GM23338 (cell line): ENCODE results near the gene ARHGAP32. TPM values are rescaled to one million over a fixed set of nuclear protein-coding genes. Genes with fewer than 3 reads are reported as not detected.
"Not testable (repeated sequence)": the region's sequence is repeated elsewhere in the genome, so short reads cannot be mapped to it uniquely, and the experiment has no call there.

Experiments used
- ATAC-seq: fragments of 200-7000 bp; cut with Tn5 transposase; 3 replicates; pipeline ENCODE4 v1.9.1; 2020
- DNase-seq: peaks from one replicate; pipeline ENCODE4 v3.0.0-alpha.2; 2015; ENCODE audit warnings: low spot score
- H2AFZ ChIP-seq: fragments of 200-600 bp; sonication (generic); 2 replicates; pipeline ENCODE4 v1.8.0; 2016; ENCODE audit warnings: antibody characterized with exemption, mild to moderate bottlenecking, moderate library complexity
- H3F3A ChIP-seq: fragments of 200-600 bp; sonication (generic); replicated peaks from 2 replicates; pipeline ENCODE4 v1.8.0; 2017; ENCODE audit warnings: antibody characterized with exemption, mixed run types, low read depth
- H3K27ac ChIP-seq: fragments of 200-600 bp; sonication (generic); 2 replicates; pipeline ENCODE4 v1.6.1; 2016; ENCODE audit warnings: low read depth
- H3K27me3 ChIP-seq: fragments of 200-600 bp; sonication (generic); 2 replicates; pipeline ENCODE4 v1.8.0; 2016; ENCODE audit warnings: mild to moderate bottlenecking, mixed run types, moderate library complexity; ENCODE audit not compliant: insufficient read depth
- H3K36me3 ChIP-seq: fragments of 200-600 bp; sonication (generic); 2 replicates; pipeline ENCODE4 v1.8.0; 2016; ENCODE audit warnings: mild to moderate bottlenecking; ENCODE audit not compliant: insufficient read depth
- H3K4me1 ChIP-seq: fragments of 200-600 bp; sonication (generic); 2 replicates; pipeline ENCODE4 v1.8.0; 2016; ENCODE audit warnings: mild to moderate bottlenecking, moderate library complexity; ENCODE audit not compliant: insufficient read depth
- H3K4me2 ChIP-seq: fragments of 200-600 bp; sonication (generic); 2 replicates; pipeline ENCODE4 v1.7.1; 2017; ENCODE audit warnings: mixed run types
- H3K4me3 ChIP-seq: fragments of 200-600 bp; sonication (generic); 2 replicates; pipeline ENCODE4 v1.6.1; 2016; ENCODE audit warnings: mixed run types
- H3K79me2 ChIP-seq: fragments of 200-600 bp; sonication (generic); replicated peaks from 2 replicates; pipeline ENCODE4 v1.8.0; 2017; ENCODE audit warnings: mild to moderate bottlenecking; ENCODE audit not compliant: insufficient read depth
- H3K9me2 ChIP-seq: fragments of 200-600 bp; sonication (generic); 2 replicates; pipeline ENCODE4 v1.8.0; 2017; ENCODE audit not compliant: insufficient read depth
- H4K20me1 ChIP-seq: fragments of 200-600 bp; sonication (generic); replicated peaks from 2 replicates; pipeline ENCODE4 v1.8.0; 2017; ENCODE audit warnings: mild to moderate bottlenecking; ENCODE audit not compliant: insufficient read depth
- H3K27ac Mint-ChIP-seq: 2 replicates; pipeline ENCODE4 v1.8.0; 2020; ENCODE audit warnings: inconsistent platforms, mild to moderate bottlenecking, moderate library complexity, mixed read lengths
- H3K27me3 Mint-ChIP-seq: 3 replicates; pipeline ENCODE4 v1.8.0; 2022; ENCODE audit warnings: low read depth, mild to moderate bottlenecking, moderate library complexity, mixed read lengths, inconsistent platforms; ENCODE audit not compliant: insufficient read depth, poor library complexity
- H3K36me3 Mint-ChIP-seq: 3 replicates; pipeline ENCODE4 v1.8.0; 2021; ENCODE audit warnings: low read depth, mild to moderate bottlenecking, inconsistent platforms, moderate library complexity, mixed read lengths
- H3K4me1 Mint-ChIP-seq: 3 replicates; pipeline ENCODE4 v1.8.0; 2020; ENCODE audit warnings: mild to moderate bottlenecking, inconsistent platforms, mixed read lengths
- H3K4me3 Mint-ChIP-seq: 3 replicates; pipeline ENCODE4 v1.8.0; 2021; ENCODE audit warnings: moderate library complexity, mild to moderate bottlenecking, inconsistent platforms, mixed read lengths
- H3K9me3 Mint-ChIP-seq: 3 replicates; pipeline ENCODE4 v1.8.0; 2020; ENCODE audit warnings: moderate library complexity, mild to moderate bottlenecking, inconsistent platforms, mixed read lengths
- CREB1 ChIP-seq: fragments of 250-450 bp; sonication (Bioruptor Pico); IDR thresholded peaks from 2 replicates; pipeline ENCODE4 v1.5.0; 2020; ENCODE audit warnings: low read depth, mild to moderate bottlenecking, moderate library complexity
- EZH2 ChIP-seq: fragments of 200-600 bp; sonication (generic); IDR thresholded peaks from one replicate; pipeline ENCODE4 v1.8.0; 2017; ENCODE audit warnings: antibody characterized with exemption, mild to moderate bottlenecking, low read depth; ENCODE audit not compliant: unreplicated experiment
- EZH2phosphoT487 ChIP-seq: fragments of 200-600 bp; sonication (generic); IDR thresholded peaks from one replicate; pipeline ENCODE4 v1.8.1; 2018; ENCODE audit warnings: antibody characterized with exemption; ENCODE audit not compliant: unreplicated experiment
- JUNB ChIP-seq: IDR thresholded peaks from one replicate; pipeline ENCODE4 v1.6.1; 2016; ENCODE audit warnings: antibody characterized with exemption; ENCODE audit not compliant: unreplicated experiment
- NANOG ChIP-seq: IDR thresholded peaks from 2 replicates; pipeline ENCODE4 v1.6.1; 2016; ENCODE audit warnings: antibody characterized with exemption, borderline replicate concordance
- POLR2AphosphoS5 ChIP-seq: IDR thresholded peaks from 2 replicates; pipeline ENCODE4 v1.6.1; 2016; ENCODE audit warnings: antibody characterized with exemption, low read depth
- ZNF114 ChIP-seq: fragments of 250-450 bp; sonication (Bioruptor Pico); IDR thresholded peaks from 2 replicates; pipeline ENCODE4 v1.5.0; 2020; ENCODE audit warnings: mild to moderate bottlenecking, moderate library complexity
- ZNF331 ChIP-seq: fragments of 250-450 bp; sonication (Bioruptor Pico); IDR thresholded peaks from 2 replicates; pipeline ENCODE4 v1.5.0; 2020; ENCODE audit warnings: low read depth, mild to moderate bottlenecking, moderate library complexity
- polyA plus RNA-seq: library from polyadenylated mRNA; unstranded; fragments of >200 nt; fragmentation: Nextera tagmentation; extraction: Ambion mirVana; gene quantifications from 2 replicates; pipeline ENCODE4 v1.2.1, GENCODE V29; 2016
- total RNA-seq: library from RNA; depleted of rRNA; stranded (reverse); fragments of >200 nt; shearing (Covaris generic); gene quantifications from 2 replicates; pipeline ENCODE4 v1.2.3, GENCODE V29; 2014
- TF ChIP-seq, protein P1 (sequence below), 2 experiments: fragments of 200-600 bp in 1 of 2; sonication (generic) in 1 of 2; conservative IDR thresholded peaks; 2 replicates each; pipeline versions ENCODE4 v1.5.1 to v1.6.1; 2016 to 2017; ENCODE audit warnings: antibody characterized with exemption in 2 of 2, low read depth in 2 of 2, mild to moderate bottlenecking in 2 of 2, moderate library complexity in 1 of 2
- TF ChIP-seq, protein P2 (sequence below): IDR thresholded peaks from 2 replicates; pipeline ENCODE4 v1.6.1; 2016; ENCODE audit warnings: antibody characterized with exemption
- TF ChIP-seq, protein P3 (sequence below): IDR thresholded peaks from one replicate; pipeline ENCODE4 v1.6.1; 2018; ENCODE audit warnings: antibody characterized with exemption; ENCODE audit not compliant: unreplicated experiment

ARHGAP32 gene
- total and polyA plus RNA-seq, 2 experiments from 2014 or later = 3.9 to 17.2 TPM

DNA sequence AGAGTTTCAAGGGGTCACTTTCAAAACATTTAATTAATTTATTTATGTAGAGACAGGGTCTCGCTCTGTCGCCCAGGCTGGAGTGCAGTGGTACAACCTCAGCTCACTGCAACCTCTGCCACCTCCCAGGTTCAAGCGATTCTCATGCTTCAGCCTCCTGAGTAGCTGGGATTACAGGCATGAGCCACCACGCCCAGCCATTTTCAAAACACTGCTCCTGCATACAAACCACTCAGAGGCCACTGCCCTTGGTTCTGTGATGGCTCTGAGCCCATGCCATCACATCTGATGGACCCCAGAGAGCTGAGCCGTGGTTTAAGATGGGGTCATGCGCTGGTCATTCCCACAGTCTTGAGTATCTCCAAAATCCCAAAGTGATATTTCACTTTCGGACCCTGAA is 272.5 kb downstream of the ARHGAP32 start:
- not testable (repeated sequence) for H3K27ac ChIP-seq, H2AFZ ChIP-seq, H3K4me2 ChIP-seq, H3K27me3 ChIP-seq, H3K36me3 Mint-ChIP-seq, H3K36me3 ChIP-seq, H3K4me1 Mint-ChIP-seq, H3K4me3 ChIP-seq, H3K9me2 ChIP-seq, DNase-seq, H3K4me1 ChIP-seq, H3K4me3 Mint-ChIP-seq, H3K79me2 ChIP-seq, H3F3A ChIP-seq, H3K27me3 Mint-ChIP-seq, H3K27ac Mint-ChIP-seq, ATAC-seq, H3K9me3 Mint-ChIP-seq, H4K20me1 ChIP-seq

DNA sequence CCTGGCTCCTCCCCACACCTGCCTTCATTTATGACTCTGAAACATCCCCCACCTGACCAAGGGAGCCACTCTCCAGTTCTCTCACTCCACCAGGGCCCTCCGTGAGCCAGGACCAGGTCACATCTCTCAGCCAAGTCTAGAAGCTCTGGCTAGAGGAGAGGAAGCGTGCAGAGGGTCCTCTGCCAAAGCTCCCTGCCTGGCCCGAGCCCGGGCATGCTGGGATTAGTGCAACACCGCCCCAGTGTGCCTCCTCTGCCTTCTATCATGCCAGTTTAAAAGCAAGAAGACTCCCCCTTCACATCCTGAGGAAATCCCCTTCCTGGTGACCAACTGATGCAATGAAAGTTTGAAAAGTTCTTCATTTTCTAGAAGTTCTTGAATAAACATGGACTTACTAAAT is 272.9 kb downstream of the ARHGAP32 start:
- H3K9me3 Mint-ChIP-seq = no peaks in the 10 kb centered on the region; the same call in 1 of the 3 replicates
- Histone ChIP-seq H3K27me3 (peaks cover 3% of the 10 kb centered on the region; the same call in 1 of the 2 replicates), H2AFZ (no peak overlapping the region), H3K9me2 (no peaks in the 10 kb centered on the region), H3K4me1 (no peaks in the 10 kb centered on the region), H3K4me2 (no peak overlapping the region), H3F3A (no peaks in the 10 kb centered on the region), H3K27ac (no peak overlapping the region), H4K20me1 (no peaks in the 10 kb centered on the region), H3K36me3 (no peaks in the 10 kb centered on the region), H3K4me3 (no peak overlapping the region), H3K79me2 (no peaks in the 10 kb centered on the region)
- ATAC-seq (no peak), DNase-seq (no peak)
- peaks cover 2% of the 10 kb centered on the region for H3K4me1 Mint-ChIP-seq
- H3K27ac Mint-ChIP-seq = no peak overlapping the region
- no peaks in the 10 kb centered on the region; the same call in 2 of the 3 replicates for H3K36me3 Mint-ChIP-seq
- no peak overlapping the region for H3K4me3 Mint-ChIP-seq
- peaks cover 6% of the 10 kb centered on the region for H3K27me3 Mint-ChIP-seq
- TF ChIP-seq NANOG (no peak), JUNB (no peak), ZNF331 (no peak), POLR2AphosphoS5 (no peak), EZH2 (no peak), CREB1 (CRISPR knock-in tag) (no peak), ZNF114 (CRISPR knock-in tag) (no peak), EZH2phosphoT487 (no peak)
- TF ChIP-seq, protein P1, sequence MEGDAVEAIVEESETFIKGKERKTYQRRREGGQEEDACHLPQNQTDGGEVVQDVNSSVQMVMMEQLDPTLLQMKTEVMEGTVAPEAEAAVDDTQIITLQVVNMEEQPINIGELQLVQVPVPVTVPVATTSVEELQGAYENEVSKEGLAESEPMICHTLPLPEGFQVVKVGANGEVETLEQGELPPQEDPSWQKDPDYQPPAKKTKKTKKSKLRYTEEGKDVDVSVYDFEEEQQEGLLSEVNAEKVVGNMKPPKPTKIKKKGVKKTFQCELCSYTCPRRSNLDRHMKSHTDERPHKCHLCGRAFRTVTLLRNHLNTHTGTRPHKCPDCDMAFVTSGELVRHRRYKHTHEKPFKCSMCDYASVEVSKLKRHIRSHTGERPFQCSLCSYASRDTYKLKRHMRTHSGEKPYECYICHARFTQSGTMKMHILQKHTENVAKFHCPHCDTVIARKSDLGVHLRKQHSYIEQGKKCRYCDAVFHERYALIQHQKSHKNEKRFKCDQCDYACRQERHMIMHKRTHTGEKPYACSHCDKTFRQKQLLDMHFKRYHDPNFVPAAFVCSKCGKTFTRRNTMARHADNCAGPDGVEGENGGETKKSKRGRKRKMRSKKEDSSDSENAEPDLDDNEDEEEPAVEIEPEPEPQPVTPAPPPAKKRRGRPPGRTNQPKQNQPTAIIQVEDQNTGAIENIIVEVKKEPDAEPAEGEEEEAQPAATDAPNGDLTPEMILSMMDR (conservative IDR thresholded peaks at IDR 0.05; ENCODE audit: low read depth in 2 of 2) = no peak
- TF ChIP-seq, protein P2, sequence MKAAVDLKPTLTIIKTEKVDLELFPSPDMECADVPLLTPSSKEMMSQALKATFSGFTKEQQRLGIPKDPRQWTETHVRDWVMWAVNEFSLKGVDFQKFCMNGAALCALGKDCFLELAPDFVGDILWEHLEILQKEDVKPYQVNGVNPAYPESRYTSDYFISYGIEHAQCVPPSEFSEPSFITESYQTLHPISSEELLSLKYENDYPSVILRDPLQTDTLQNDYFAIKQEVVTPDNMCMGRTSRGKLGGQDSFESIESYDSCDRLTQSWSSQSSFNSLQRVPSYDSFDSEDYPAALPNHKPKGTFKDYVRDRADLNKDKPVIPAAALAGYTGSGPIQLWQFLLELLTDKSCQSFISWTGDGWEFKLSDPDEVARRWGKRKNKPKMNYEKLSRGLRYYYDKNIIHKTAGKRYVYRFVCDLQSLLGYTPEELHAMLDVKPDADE = no peak
- TF ChIP-seq, protein P3, sequence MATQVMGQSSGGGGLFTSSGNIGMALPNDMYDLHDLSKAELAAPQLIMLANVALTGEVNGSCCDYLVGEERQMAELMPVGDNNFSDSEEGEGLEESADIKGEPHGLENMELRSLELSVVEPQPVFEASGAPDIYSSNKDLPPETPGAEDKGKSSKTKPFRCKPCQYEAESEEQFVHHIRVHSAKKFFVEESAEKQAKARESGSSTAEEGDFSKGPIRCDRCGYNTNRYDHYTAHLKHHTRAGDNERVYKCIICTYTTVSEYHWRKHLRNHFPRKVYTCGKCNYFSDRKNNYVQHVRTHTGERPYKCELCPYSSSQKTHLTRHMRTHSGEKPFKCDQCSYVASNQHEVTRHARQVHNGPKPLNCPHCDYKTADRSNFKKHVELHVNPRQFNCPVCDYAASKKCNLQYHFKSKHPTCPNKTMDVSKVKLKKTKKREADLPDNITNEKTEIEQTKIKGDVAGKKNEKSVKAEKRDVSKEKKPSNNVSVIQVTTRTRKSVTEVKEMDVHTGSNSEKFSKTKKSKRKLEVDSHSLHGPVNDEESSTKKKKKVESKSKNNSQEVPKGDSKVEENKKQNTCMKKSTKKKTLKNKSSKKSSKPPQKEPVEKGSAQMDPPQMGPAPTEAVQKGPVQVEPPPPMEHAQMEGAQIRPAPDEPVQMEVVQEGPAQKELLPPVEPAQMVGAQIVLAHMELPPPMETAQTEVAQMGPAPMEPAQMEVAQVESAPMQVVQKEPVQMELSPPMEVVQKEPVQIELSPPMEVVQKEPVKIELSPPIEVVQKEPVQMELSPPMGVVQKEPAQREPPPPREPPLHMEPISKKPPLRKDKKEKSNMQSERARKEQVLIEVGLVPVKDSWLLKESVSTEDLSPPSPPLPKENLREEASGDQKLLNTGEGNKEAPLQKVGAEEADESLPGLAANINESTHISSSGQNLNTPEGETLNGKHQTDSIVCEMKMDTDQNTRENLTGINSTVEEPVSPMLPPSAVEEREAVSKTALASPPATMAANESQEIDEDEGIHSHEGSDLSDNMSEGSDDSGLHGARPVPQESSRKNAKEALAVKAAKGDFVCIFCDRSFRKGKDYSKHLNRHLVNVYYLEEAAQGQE = no peak
